HepG2 (cell line): ENCODE data around the gene NTM. TPM values are rescaled to one million over a fixed set of nuclear protein-coding genes. Genes with fewer than 3 reads are reported as not detected.

Experiments
- ATAC-seq: fragments of 200-7000 bp; cut with Tn5 transposase; 3 replicates; pipeline ENCODE4 v1.9.1; 2020; ENCODE audit warnings: mild to moderate bottlenecking, moderate library complexity
- BruUV-seq: library from RNA; stranded (reverse); fragments of 400-500 nt; replicated peaks from 2 replicates; lab custom pipeline; 2021; lab: Mats Ljungman, UMichigan
- CTCF ChIA-PET: fragments of 300-600 bp; formaldehyde crosslinking; extraction: SDS; loops from one replicate; lab custom pipeline; 2021; ENCODE audit warnings: low total read pairs, inconsistent platforms, low intra/inter-chr PET ratio; lab: Yijun Ruan, JAX
- POLR2A ChIA-PET: fragments of 350-600 bp; sonication (Branson Sonifier 250); formaldehyde crosslinking; loops from one replicate; lab custom pipeline; 2020; ENCODE audit warnings: antibody characterized with exemption, inconsistent platforms; lab: Yijun Ruan, JAX
- DNase-seq: peaks from one replicate; pipeline ENCODE4 v3.0.0-alpha.2; 2015; ENCODE audit warnings: low spot score
- FAIRE-seq: peaks from 3 replicates; lab custom pipeline; 2011; peaks lifted over from hg19 to GRCh38; lab: Jason Lieb, UNC
- H2AFZ ChIP-seq: one replicate; pipeline ENCODE4 v1.6.1; 2011; ENCODE audit warnings: low read length, inconsistent platforms
- H3K27ac ChIP-seq: fragments of 300-600 bp; 3 replicates; pipeline ENCODE4 v1.8.0; 2011; ENCODE audit warnings: mixed run types, mild to moderate bottlenecking, mixed read lengths, low read length, inconsistent platforms; ENCODE audit not compliant: insufficient read depth; ENCODE audit errors: extremely low read length
- H3K27me3 ChIP-seq, 2 experiments: fragments of 200-600 bp in 1 of 2; 2 replicates in 1 of 2; 3 replicates in 1 of 2; pipeline versions ENCODE4 v1.6.0 to v1.8.0; 2011; ENCODE audit warnings: low read length in 2 of 2, mild to moderate bottlenecking in 2 of 2, moderate library complexity in 2 of 2, inconsistent platforms in 1 of 2; ENCODE audit not compliant: insufficient read depth in 2 of 2, control insufficient read depth in 1 of 2
- H3K36me3 ChIP-seq, 2 experiments: fragments of 200-600 bp in 1 of 2; replicated peaks in 1 of 2; 2 replicates in 1 of 2; 3 replicates in 1 of 2; pipeline versions ENCODE4 v1.5.1 to v1.8.0; 2011; ENCODE audit warnings: low read length in 2 of 2, inconsistent platforms in 1 of 2; ENCODE audit not compliant: insufficient read depth in 2 of 2, control insufficient read depth in 1 of 2
- H3K4me1 ChIP-seq: 2 replicates; pipeline ENCODE4 v1.5.1; 2012; ENCODE audit warnings: low read length, inconsistent platforms; ENCODE audit not compliant: insufficient read depth
- H3K4me2 ChIP-seq: 2 replicates; pipeline ENCODE4 v1.6.0; 2011; ENCODE audit warnings: low read depth, low read length, inconsistent platforms
- H3K4me3 ChIP-seq, 3 experiments: fragments of 200-600 bp in 1 of 3; sonication (generic), shearing (Covaris generic) in 1 of 3; replicated peaks in 1 of 3; 2 replicates each; pipeline ENCODE4 v1.5.1; 2011 to 2016; ENCODE audit warnings: low read length in 3 of 3, inconsistent platforms in 2 of 3, low read depth in 2 of 3, mild to moderate bottlenecking in 2 of 3, control low read depth in 1 of 3, mixed read lengths in 1 of 3; ENCODE audit not compliant: insufficient read depth in 1 of 3
- H3K79me2 ChIP-seq: one replicate; pipeline ENCODE4 v1.6.1; 2011; ENCODE audit warnings: low read length, inconsistent platforms; ENCODE audit not compliant: insufficient read depth
- H3K9ac ChIP-seq: 2 replicates; pipeline ENCODE4 v1.6.0; 2011; ENCODE audit warnings: mild to moderate bottlenecking, low read depth, low read length, inconsistent platforms; ENCODE audit not compliant: insufficient read depth
- H3K9me3 ChIP-seq: 2 replicates; pipeline ENCODE4 v1.5.1; 2012; ENCODE audit warnings: mild to moderate bottlenecking, low read length
- H4K20me1 ChIP-seq: 2 replicates; pipeline ENCODE4 v1.6.0; 2011; ENCODE audit warnings: inconsistent platforms, mild to moderate bottlenecking, low read length, moderate library complexity; ENCODE audit not compliant: insufficient read depth
- FLYWCH1 ChIP-seq: sonication (generic); formaldehyde crosslinking; IDR thresholded peaks from 2 replicates; pipeline ENCODE4 v1.8.1; 2023; ENCODE audit warnings: mild to moderate bottlenecking, missing genetic modification reagents
- FOXA3 ChIP-seq: IDR thresholded peaks from 2 replicates; pipeline ENCODE4 v1.6.1; 2016; ENCODE audit warnings: missing genetic modification reagents, missing compliant biosample characterization
- FOXO1 ChIP-seq: sonication (generic); formaldehyde crosslinking; IDR thresholded peaks from 2 replicates; pipeline ENCODE4 v1.4.0; 2020; ENCODE audit warnings: missing genetic modification reagents
- IKZF1 ChIP-seq: fragments of 450-650 bp; IDR thresholded peaks from 2 replicates; pipeline ENCODE4 v1.7.1; 2016
- NAIF1 ChIP-seq: sonication (generic); formaldehyde crosslinking; IDR thresholded peaks from 2 replicates; pipeline ENCODE4 v1.5.0; 2020; ENCODE audit warnings: mild to moderate bottlenecking, missing genetic modification reagents, borderline replicate concordance
- NFYB ChIP-seq: sonication (generic); formaldehyde crosslinking; IDR thresholded peaks from 2 replicates; pipeline ENCODE4 v1.4.0; 2020; ENCODE audit warnings: missing genetic modification reagents
- NR2C2 ChIP-seq: sonication (generic); formaldehyde crosslinking; IDR thresholded peaks from 2 replicates; pipeline ENCODE4 v1.4.0; 2020; ENCODE audit warnings: missing genetic modification reagents, mild to moderate bottlenecking, moderate library complexity, borderline replicate concordance
- PITX1 ChIP-seq: sonication (generic); formaldehyde crosslinking; IDR thresholded peaks from 2 replicates; pipeline ENCODE4 v1.5.1; 2020; ENCODE audit warnings: mild to moderate bottlenecking, missing genetic modification reagents
- TOPORS ChIP-seq: sonication (generic); formaldehyde crosslinking; IDR thresholded peaks from 2 replicates; pipeline ENCODE4 v1.8.0; 2023; ENCODE audit warnings: mild to moderate bottlenecking, missing genetic modification reagents
- ZNF275 ChIP-seq: sonication (generic); formaldehyde crosslinking; IDR thresholded peaks from 2 replicates; pipeline ENCODE4 v1.8.0; 2022; ENCODE audit warnings: missing genetic modification reagents, mild to moderate bottlenecking, inconsistent platforms, borderline replicate concordance
- ZNF576 ChIP-seq: sonication (generic); formaldehyde crosslinking; IDR thresholded peaks from 2 replicates; pipeline ENCODE4 v1.4.0; 2020; ENCODE audit warnings: mild to moderate bottlenecking, missing genetic modification reagents
- ZNF652 ChIP-seq: IDR thresholded peaks from 2 replicates; pipeline ENCODE4 v1.6.1; 2016; ENCODE audit warnings: low read depth, borderline replicate concordance
- ZNF672 ChIP-seq: sonication (generic); formaldehyde crosslinking; IDR thresholded peaks from 2 replicates; pipeline ENCODE4 v1.8.1; 2022; ENCODE audit warnings: missing genetic modification reagents
- ZNF761 ChIP-seq: sonication (generic); formaldehyde crosslinking; conservative IDR thresholded peaks from 2 replicates; pipeline ENCODE4 v1.4.0; 2020; ENCODE audit warnings: mild to moderate bottlenecking, missing genetic modification reagents
- ZNF777 ChIP-seq: sonication (generic); formaldehyde crosslinking; IDR thresholded peaks from 2 replicates; pipeline ENCODE4 v1.4.0; 2020; ENCODE audit warnings: missing genetic modification reagents
- WGBS: methylation state at CpG from one replicate; pipeline ENCODE4 v1.1.6; 2017; ENCODE audit warnings: low lambda C conversion rate; 5-methylcytosine and 5-hydroxymethylcytosine counted together
- in situ Hi-C: cut with HindIII; loops from 2 replicates; pipeline ENCODE4 v1.10.0; 2017; ENCODE audit warnings: low pct_unique_long_range_greater_than_20kb; ENCODE audit not compliant: extremely low pct_ligation_motif_present
- intact Hi-C: fragments of 100-400 bp; cut with micrococcal nuclease; formaldehyde crosslinking; loops from one replicate; pipeline ENCODE4 v1.10.0; 2022; ENCODE audit not compliant: unreplicated experiment
- polyA plus RNA-seq, 8 experiments: library from polyadenylated mRNA; depleted of rRNA in 3 of 8; stranded (reverse) in 7 of 8; unstranded in 1 of 8; fragments of >200 nt; fragmentation: Illumina TruSeq in 4 of 8; extraction: Trizol in 4 of 8; gene quantifications; 2 replicates each; pipeline versions ENCODE4 v1.2.1 to v1.2.3, GENCODE V29; 2011 to 2016; ENCODE audit warnings: low read depth in 4 of 8, missing spikeins in 1 of 8, mixed read lengths in 1 of 8; ENCODE audit not compliant: insufficient read depth in 1 of 8
- total RNA-seq, 5 experiments: library from RNA; depleted of rRNA; stranded (reverse); fragments of >200 nt; fragmentation: Illumina TruSeq; extraction: Trizol; gene quantifications; 2 replicates each; pipeline ENCODE4 v1.2.3, GENCODE V29; 2016; ENCODE audit warnings: low read depth in 1 of 5

The NTM gene
- total and polyA plus RNA-seq, 2 of the 13 experiments (the other 11 are each of a cell fraction or from before 2014, with no cell fraction given), result not detected

GRCh38 chr11:131918663-131919062, 548.2 kb downstream of the NTM start:
- DNase-seq (no peak), ATAC-seq (no peak), FAIRE-seq (no peak)
- 0 out of 5 replicates have a peak, but pooled peaks cover 0 to under 1% of the 10 kb centered on the region in 2 experiments for H3K27me3 ChIP-seq
- no peaks in the 10 kb centered on the region for H3K4me1 ChIP-seq
- 18% methylated on average over 4 of the region's 4 CpGs for WGBS
- ChIA-PET POLR2A (no interaction called here), CTCF (no interaction called here)
- H3K4me2 ChIP-seq, result no peak overlapping the region
- H4K20me1 ChIP-seq, result no peaks in the 10 kb centered on the region
- no peaks in the 10 kb centered on the region for H3K36me3 ChIP-seq
- no peaks in the 10 kb centered on the region for H3K9me3 ChIP-seq
- H3K79me2 ChIP-seq, result no peaks in the 10 kb centered on the region
- in situ Hi-C loops (no loop called here), intact Hi-C loops (no loop called here)
- no peak overlapping the region for H3K9ac ChIP-seq
- BruUV-seq, result no TSS peak
- no peak overlapping the region for H3K4me3 ChIP-seq
- H2AFZ ChIP-seq, result no peak overlapping the region
- no peak overlapping the region for H3K27ac ChIP-seq
- no peak for TF ChIP-seq TOPORS (CRISPR knock-in tag)
- no peak for TF ChIP-seq IKZF1
- no peak for TF ChIP-seq FOXA3 (CRISPR knock-in tag)

GRCh38 chr11:131922220-131922619, 551.8 kb downstream of the NTM start:
- intact Hi-C loops (no loop called here), in situ Hi-C loops (no loop called here)
- ATAC-seq, result no peak
- Histone ChIP-seq H4K20me1 (no peaks in the 10 kb centered on the region), H3K4me2 (no peak overlapping the region), H3K79me2 (no peaks in the 10 kb centered on the region), H3K4me3 (no peak overlapping the region), H3K9me3 (no peaks in the 10 kb centered on the region)
- BruUV-seq, result no TSS peak
- CTCF ChIA-PET, result no interaction called here
- POLR2A ChIA-PET, result no interaction called here
- no peak for TF ChIP-seq ZNF777 (CRISPR knock-in tag)
- TF ChIP-seq FLYWCH1 (CRISPR knock-in tag), result no peak
- no peak for TF ChIP-seq ZNF761
- no peak for TF ChIP-seq ZNF652 (CRISPR knock-in tag)
- TF ChIP-seq ZNF275 (CRISPR knock-in tag), result no peak
- no peak for TF ChIP-seq PITX1
- no peak for TF ChIP-seq ZNF672 (CRISPR knock-in tag)
- TF ChIP-seq FOXO1 (CRISPR knock-in tag), result no peak
- TF ChIP-seq ZNF576 (CRISPR knock-in tag), result no peak
- no peak for TF ChIP-seq NR2C2
- no peak for TF ChIP-seq NFYB
- no peak for TF ChIP-seq NAIF1 (CRISPR knock-in tag)
- TF ChIP-seq, all 625 proteins: peak for 0
- DNase-seq (no peak), FAIRE-seq (no peak)
- Histone ChIP-seq H3K9ac (no peak overlapping the region), H3K36me3 (no peaks in the 10 kb centered on the region), H2AFZ (no peak overlapping the region), H3K27ac (no peak overlapping the region), H3K4me1 (no peaks in the 10 kb centered on the region), H3K27me3 (no peaks in the 10 kb centered on the region)
- 7% methylated on average over 6 of the region's 6 CpGs for WGBS
